Stimulated activated CD8-positive, alpha-beta memory T cell treated with anti-CD3 and anti-CD28 coated beads, Interleukin-7, amount 100 ng/mL, for 4 hours (primary cell): ENCODE measurements around the gene LRRC8D.
"Not testable (repeated sequence)": the region's sequence is repeated elsewhere in the genome, so short reads cannot be mapped to it uniquely, and the experiment has no call there.

Experiments used
- DNase-seq, 2 donors: peaks; one replicate each; pipeline ENCODE4 v3.0.0-alpha.2; 2020; ENCODE audit warnings: low read depth in 2 of 2

Gene LRRC8D

DNA sequence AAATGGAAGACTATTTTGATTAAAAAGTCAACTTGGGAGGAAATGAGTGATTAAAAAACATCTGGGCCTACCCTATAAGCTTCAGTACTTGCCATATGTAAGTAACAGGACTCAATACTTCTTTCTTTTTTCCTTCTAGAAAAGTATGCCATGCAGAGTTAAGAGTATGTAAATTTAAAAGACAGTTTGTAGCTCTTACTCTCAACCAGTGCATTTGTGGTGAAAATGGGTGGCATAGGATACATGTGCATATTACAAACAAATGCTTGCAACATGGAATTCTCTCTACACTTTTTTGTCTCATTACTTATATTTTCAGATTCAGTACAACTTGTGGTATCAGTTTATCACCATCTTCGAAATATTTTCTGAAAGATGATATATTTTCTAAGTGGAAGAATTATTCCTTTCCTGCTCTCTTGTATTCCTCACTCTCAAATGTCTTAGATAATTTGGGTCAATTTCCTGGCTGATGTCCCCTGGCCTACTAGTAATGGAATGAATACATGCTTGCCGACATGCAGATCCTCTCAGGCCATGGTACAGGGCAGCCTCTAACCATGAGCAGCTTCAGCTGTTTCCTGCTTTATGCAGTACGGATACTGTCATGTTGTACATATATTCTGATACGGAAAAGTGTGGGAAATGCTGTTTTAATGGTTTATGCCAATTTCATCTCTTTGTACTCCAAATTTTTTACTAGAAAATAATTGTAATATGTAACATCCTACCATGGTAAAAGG lies 92.7 kb downstream of the LRRC8D start:
- no peak for DNase-seq

DNA sequence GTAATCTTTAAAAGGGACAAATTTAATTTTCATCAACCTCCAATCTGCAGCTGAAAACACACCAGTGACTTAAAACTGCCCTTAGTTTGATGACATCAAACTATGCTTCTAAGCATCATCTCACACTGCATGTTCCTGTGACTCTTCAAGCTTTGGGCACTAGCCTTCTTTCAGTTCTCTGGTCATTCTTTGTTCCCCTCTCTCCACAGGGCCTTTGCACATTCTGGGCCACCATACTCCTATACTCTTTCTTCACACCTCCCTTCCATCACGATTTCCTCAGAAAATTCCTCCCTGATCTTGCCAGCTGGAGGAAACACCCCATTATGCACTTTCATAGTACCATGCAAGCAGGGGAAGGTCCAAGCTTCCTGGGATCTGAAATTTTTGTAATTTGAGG lies 96.5 kb downstream of the LRRC8D start:
- DNase-seq: no peak

DNA sequence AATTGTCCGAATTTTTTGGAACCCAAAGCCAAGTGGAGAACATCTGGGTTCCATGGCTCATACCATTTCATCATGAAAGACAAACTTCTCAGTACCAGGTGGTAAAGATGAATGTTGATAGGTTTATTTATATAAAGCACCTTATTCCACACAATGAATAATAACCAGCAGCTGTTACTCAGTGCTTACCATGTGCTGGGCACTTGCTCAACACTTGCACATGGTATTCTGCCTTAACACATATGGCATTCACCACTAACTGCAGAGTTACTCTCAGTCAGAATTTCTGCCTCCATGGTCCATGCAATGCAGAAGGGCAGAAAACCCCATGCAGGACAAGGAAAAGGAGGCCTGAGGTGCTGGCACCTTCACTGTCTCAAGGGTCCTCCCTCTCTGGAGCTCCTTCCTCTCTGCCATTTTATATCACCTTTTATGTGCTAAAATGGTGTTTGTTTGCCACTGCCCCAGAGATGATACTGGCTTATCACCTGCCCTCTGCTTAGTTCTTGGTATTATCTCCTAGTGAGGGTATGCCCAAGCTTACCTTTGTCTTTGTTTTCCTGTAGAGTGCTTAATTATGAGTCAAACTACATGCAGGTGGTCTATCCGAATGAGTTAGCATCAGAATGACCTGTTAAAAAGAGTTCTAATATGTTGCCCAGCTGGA lies 97.4 kb downstream of the LRRC8D start:
- DNase-seq: no peak

DNA sequence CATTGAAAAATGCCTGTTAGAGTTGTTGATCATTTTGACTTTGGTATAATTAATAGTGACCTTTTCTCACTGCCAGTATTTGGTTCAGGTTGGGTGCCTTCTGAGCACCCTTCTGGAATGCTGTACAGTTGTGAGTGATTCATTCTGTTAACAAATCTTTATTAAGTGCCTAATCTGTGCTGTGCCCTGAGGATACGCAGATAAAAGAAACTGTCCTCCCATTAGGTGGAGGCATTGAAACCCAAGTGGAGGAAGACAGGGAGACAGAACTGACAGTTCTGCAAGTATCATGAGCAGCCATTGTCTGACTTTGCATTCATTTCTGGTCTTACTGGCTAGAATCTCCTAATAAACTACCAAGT lies 97.9 kb downstream of the LRRC8D start:
- no peak for DNase-seq

DNA sequence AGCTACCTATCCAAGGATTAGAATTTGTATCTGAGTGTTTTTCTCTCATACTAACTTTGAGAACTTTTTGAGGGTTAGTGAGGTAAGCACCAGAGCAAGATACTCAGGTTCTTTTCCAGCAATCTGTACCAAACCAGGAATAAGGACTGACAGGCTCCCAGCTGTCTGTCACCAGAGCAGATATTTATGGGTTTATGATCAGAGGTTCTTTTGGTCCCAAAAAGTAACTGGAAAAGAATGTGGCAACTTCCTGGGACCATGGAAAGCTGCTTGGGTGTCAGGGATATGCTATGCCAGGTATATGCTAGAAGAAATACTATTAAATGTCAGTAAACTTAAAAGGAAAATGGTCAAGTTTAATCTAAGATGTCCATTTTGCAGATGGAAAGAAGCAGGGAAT lies 98.3 kb downstream of the LRRC8D start:
- no peak for DNase-seq

DNA sequence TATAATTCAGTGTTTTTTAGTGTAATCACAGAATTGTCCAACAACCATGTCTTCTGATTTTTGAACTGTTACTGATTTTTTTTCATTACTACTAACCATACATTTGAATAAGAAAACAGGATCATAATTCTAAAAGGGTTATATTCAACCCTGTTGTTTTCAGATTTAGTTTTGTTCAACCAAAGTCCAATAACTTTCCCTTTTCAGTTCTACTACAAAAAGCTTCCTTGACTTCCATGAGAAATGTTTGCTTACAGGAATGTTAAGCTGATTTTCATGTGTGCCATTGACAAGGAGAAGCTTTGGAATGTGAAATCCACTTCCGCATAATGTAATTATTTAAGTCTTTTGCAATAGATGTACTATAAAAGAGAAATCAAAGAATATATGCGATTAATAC lies 102.1 kb downstream of the LRRC8D start:
- no peak for DNase-seq

DNA sequence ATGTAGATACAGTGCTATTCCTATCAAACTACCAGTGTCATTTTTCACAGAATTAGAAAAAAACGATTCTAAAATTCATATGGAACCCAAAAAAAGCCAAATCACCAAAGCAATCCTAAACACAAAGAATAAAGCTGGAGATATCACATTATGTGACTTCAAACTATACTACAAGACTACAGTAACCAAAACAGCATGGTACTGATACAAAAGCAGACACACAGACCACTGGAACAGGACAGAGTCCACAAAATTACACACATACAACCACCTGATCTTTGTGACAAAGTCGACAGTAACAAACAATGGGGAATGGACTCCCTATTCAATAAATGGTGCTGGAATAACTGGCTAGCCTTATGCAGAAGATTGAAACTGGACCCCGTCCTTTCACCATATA lies 102.7 kb downstream of the LRRC8D start:
- no peak for DNase-seq

DNA sequence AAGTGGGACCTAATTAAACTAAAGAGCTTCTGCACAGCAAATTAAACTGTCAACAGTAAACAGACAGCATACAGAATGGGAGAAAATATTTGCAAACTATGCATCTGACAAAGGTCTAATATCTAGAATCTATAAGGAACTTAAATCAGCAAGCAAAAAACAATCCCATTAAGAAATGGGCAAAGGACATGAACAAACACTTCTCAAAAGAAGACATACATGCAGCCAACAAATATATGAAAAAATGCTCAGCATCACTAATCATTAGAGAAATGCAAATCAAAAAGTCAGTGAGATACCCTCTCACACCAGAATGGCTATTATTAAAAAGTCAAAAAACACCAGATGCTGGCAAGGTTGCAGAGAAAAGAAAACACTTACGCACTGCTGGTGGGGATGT lies 103.2 kb downstream of the LRRC8D start:
- not testable (repeated sequence) for DNase-seq

DNA sequence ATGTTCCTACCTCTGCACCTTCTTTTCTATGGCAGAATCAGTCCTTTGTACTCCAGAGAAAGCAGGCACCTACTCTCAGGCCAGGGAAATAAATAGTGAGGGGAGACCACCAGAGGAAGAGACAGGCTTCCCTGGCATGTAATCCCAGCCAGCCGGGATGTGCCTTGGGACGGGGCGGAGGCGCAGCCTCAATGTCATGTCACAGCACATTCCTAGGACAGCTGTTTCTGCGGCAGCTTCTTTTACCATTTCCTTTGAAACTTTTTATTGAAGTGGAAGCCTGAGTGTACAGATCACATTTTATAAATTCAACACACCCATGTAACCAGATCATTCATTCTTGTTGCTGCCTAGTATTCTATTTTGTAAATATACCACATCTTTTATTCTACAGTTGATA lies 106.2 kb downstream of the LRRC8D start:
- no peak for DNase-seq

DNA sequence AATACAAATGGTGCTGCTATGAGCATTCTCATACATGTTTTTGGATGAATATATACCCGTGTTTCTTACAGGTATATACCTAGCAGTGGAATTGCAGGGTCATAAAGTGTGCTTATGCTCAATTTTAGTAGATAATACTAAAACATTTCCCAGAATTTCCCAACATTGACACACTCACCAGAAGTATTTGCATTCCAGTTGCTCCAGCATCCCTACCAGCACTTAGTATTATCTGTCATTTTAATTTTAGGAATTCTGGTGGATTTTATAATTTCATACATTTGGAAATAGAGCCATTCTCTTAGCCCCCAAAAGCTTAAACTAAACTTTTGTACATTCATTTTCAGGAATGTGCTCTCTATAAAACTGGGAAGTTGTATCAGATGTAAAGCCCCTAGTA lies 106.6 kb downstream of the LRRC8D start:
- DNase-seq: no peak

DNA sequence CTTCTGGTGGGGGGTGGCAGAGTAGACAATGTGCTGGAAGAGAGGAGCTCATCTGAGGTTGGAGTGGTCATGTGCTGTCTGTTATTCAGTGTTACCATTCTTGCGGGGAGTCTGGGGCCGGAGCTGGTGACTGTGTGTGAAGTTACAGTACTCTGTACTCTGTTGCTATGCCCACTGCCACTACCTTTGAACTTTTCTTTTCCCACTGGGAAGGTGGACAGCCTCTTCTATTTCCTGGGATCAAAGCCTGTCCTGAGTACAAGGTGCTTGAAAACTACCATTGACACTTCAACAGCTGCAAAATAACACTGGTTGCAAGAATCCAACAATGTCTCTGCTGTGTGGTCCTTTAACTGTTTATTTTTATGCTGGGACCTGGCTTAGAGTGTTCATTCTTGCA lies 107.7 kb downstream of the LRRC8D start:
- DNase-seq: no peak

DNA sequence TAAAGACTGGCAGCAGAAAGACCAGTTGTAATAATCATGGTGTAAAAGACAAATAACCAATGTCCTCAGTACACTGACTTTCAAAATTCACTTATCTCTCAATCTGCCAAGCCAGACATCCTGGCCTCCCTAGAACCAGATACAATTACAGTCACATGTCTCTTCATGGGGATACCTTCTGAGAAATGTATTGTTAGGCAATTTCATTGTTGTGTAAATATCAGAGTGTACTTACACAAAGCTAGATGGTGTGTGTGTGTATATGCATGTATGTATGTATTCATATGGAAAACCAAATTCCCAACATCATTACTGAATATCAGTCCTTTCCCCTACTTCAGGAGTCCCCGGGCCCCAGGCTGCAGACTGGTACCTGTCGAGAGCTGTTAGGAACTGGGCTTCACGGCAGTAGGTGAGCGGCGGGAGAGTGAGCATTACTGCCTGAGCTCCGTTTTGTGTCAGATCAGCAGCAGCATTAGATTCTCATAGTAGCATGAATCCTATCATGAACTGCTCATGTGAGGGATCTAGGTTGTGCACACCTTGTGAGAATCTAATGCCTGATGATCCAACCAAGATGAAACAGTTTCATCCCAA lies 108.7 kb downstream of the LRRC8D start:
- no peak for DNase-seq

DNA sequence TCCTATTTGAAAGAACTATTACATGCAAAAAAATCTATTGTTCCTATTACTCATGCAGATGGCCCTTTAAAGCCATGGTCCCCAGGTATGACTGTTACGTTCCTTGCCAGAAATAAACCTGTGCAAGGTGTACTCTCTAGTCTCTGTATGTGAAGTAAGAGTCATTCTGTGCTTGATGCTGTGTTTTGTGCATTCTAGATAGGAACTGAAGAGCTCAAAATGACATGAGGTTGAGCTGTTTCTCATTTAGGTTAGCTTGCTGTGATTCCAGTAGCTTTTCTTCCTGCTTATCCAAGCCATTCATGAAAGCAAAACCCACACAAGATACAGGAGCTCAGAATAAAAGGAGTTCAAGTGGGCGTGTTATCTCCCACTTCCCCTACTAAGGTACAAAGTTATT lies 109.7 kb downstream of the LRRC8D start:
- DNase-seq: no peak

DNA sequence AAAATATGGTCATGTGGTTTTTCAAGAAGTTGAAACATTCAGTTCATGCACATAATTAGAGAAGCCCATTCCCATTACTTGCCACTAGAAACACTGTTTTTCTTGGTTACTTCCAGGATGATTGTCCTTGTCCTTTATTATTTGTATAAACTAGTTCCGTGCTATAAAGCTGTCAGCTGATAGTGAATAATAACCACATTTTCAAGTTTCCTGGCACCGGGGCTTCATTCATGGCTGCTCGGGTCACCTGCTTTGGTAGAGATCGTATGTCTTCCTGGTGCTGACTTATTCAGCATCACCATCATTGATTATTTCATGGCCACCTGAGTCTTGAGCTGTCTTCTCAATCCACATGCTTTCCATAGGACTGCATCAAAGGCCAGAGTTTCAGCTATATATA lies 111.1 kb downstream of the LRRC8D start:
- DNase-seq: no peak

DNA sequence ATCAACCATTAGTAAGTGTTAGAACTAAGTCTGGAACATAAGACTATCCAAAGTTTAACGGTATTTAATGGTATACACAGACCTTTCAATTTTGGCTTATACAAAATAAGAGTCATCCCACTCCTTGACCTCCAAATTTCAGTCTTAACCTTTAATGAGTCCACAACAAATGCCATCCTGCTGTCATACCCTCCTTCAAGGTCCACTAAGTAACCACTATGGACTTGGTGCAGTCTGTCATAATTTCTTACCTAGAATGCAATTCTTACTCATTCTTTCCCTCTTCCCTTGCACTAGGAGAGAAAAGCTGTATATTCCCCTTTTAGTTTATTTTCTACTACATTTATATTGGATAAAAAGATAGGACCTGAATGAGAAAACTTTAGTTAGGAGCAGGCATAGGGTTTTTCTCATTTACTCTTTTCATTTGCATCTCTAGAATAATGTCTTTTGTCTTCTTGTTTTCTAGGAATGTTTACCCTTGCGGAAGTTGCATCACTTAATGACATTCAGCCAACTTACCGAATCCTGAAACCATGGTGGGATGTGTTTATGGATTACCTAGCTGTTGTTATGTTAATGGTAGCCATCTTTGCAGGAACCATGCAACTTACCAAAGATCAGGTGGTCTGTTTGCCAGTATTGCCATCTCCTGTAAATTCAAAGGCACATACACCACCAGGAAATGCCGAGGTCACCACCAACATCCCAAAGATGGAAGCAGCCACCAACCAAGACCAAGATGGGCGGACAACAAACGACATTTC lies 111.9 kb downstream of the LRRC8D start:
- DNase-seq: no peak

DNA sequence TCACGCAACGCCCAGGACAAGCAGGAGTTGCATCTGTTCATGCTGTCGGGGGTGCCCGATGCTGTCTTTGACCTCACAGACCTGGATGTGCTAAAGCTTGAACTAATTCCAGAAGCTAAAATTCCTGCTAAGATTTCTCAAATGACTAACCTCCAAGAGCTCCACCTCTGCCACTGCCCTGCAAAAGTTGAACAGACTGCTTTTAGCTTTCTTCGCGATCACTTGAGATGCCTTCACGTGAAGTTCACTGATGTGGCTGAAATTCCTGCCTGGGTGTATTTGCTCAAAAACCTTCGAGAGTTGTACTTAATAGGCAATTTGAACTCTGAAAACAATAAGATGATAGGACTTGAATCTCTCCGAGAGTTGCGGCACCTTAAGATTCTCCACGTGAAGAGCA lies 113.6 kb downstream of the LRRC8D start:
- no peak for DNase-seq

DNA sequence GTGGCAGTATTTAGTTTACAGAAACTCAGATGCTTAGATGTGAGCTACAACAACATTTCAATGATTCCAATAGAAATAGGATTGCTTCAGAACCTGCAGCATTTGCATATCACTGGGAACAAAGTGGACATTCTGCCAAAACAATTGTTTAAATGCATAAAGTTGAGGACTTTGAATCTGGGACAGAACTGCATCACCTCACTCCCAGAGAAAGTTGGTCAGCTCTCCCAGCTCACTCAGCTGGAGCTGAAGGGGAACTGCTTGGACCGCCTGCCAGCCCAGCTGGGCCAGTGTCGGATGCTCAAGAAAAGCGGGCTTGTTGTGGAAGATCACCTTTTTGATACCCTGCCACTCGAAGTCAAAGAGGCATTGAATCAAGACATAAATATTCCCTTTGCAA lies 114.4 kb downstream of the LRRC8D start:
- DNase-seq: no peak

DNA sequence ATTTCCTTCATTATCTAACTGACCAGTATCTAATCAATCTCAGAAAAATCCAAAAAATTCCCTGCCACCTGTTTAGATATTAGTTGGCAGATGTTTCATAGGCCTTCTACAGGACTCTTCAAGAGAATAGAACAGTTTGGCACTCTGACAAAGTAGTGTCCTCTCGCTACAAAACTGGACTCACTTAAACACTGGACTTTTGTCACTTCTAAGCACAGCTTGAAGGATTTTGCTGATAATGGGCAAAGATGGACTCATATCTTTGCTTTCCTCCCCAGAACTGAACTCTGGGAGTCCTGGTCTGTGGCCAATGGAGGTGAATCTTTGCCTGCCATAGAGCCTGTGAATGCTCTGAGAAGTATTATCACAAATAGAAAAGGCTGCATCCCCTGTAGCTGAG lies 115.9 kb downstream of the LRRC8D start:
- DNase-seq: no peak

DNA sequence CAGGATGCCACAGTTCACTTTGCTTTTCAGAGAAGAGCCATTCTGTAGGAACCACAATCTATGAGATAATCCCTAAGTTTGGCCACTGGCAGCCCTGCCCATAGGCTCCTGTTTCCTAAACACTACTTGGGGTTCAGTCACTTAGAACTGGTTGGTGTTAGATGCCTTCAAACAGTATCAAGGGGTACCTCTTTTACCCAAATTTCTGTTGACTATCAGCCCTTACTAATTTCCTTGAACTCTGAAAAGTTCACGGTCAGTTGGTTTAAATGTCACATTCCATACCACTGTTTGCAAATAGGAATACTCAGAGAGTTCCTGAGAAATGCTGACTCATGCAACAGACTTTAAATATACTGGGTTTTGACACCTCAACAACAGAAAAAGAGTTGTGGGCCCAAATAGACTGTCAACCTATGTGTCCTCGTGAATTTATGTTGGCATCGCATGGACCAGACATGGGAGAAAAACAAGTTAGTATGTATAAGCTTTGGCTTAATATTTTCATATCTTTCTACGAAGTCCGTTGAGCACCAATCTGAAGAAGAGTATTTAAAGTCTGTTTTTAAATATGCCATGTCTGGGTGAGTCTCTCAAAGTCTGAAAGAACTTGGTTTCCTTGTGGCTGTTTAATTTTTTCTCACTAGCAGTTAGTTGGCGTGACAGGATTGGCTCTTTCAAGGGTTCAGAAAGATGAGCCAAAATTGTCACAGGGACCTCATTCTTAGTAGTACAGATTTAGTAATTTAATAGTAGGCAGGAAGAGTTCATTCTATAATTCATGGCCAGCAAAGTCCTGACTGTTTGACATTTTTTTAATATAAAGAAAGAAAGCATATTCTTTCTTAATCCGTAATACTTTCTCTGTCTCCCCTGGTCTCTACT lies 117.6 kb downstream of the LRRC8D start:
- DNase-seq: no peak

DNA sequence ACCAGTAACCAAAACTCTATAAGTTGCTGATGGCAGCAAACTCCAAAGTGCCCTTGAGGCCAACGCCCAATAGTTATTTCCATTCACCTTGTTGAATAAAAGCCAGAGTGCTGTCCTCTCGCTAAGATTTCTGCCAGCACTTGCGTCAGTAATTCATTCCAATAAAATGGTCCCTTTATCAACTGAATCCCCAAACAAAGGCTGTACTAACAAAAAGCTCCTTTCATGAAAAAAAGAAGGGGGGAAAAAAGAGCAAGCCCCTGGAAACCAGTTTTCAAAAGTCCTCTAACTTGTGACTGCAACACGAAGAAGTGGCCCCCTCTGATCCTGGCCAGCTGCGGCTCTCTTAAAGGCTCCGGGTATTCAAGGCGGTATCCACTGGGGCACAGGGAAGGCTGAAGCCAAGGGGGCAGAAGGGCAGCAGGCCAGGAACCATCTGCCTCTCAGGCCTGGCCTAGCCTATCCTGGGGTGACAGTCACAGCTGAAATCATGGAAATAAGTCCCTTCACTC lies 118.3 kb downstream of the LRRC8D start:
- DNase-seq: no peak

DNA sequence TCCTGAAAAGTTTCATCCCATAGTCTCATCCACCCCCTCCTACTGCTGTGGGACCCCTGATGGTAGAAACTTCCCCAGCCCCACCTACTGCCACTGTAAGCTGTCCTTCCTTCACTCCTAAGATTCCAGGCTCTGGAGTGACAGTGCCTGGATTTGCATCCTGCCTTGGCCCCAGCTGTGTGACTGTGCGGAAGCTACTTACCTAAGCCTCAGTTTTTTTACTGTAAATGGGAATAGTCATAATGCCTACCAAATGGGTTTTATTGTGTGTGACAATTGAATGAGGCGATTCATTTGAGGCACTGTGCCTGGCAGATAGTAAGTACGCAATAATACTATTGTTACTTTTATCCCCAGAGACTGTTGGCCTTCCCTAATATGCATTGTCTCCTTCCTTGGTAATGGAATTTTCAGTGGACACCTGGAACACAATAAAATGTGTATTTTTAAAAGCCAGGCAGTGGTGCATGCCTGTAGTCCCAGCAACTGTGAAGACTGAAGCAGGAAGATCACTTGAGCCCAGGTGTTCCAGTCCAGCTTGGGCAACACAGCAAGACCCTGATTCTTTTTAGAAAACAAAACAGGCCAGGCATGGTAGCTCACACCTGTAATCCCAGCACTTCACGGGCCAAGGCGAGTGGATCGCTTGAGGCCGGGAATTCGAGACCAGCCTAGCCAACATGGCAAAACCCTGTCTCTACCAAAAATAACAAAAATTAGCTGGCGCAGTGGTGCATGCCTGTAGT lies 119.0 kb downstream of the LRRC8D start:
- no peak for DNase-seq
